Trophoblast cell (in vitro differentiated cells and primary cell): ENCODE measurements around the gene GCC1.
A peak's percentile ranks its signal among the peaks of the same experiment; 100 is the strongest.

Experiments
- DNase-seq, 2 donors: peaks; one replicate each; pipeline ENCODE4 v3.0.0-alpha.2; 2016
- H2AFZ ChIP-seq: 2 replicates; pipeline ENCODE4 v1.6.1; 2013; ENCODE audit warnings: low read length, moderate library complexity, mild to moderate bottlenecking; ENCODE audit not compliant: insufficient read depth, poor library complexity
- H2AK5ac ChIP-seq: 2 replicates; pipeline ENCODE4 v1.6.1; 2013; ENCODE audit warnings: mild to moderate bottlenecking, low read length
- H2BK120ac ChIP-seq: 2 replicates; pipeline ENCODE4 v1.6.1; 2013; ENCODE audit warnings: low read length, mild to moderate bottlenecking, moderate library complexity; ENCODE audit not compliant: insufficient read depth, poor library complexity
- H2BK12ac ChIP-seq: 2 replicates; pipeline ENCODE4 v1.6.1; 2013; ENCODE audit warnings: mild to moderate bottlenecking, low read length, moderate library complexity
- H2BK5ac ChIP-seq: 2 replicates; pipeline ENCODE4 v1.6.1; 2013; ENCODE audit warnings: low read length, low read depth, moderate library complexity, mild to moderate bottlenecking; ENCODE audit not compliant: poor library complexity
- H3K14ac ChIP-seq: 2 replicates; pipeline ENCODE4 v1.6.1; 2013; ENCODE audit warnings: mild to moderate bottlenecking, low read length
- H3K18ac ChIP-seq: 2 replicates; pipeline ENCODE4 v1.6.1; 2013; ENCODE audit warnings: mild to moderate bottlenecking, low read length
- H3K23ac ChIP-seq: 2 replicates; pipeline ENCODE4 v1.6.1; 2013; ENCODE audit warnings: low read length
- H3K27ac ChIP-seq: 2 replicates; pipeline ENCODE4 v1.5.1; 2013; ENCODE audit warnings: low read depth, mild to moderate bottlenecking, inconsistent platforms, low read length, moderate library complexity
- H3K27me3 ChIP-seq: 2 replicates; pipeline ENCODE4 v1.6.1; 2013; ENCODE audit warnings: inconsistent platforms, mild to moderate bottlenecking, low read length, moderate library complexity; ENCODE audit not compliant: insufficient read depth
- H3K36me3 ChIP-seq, 2 experiments: 1 replicate in 1 of 2; 2 replicates in 1 of 2; pipeline ENCODE4 v1.6.1; 2013; ENCODE audit warnings: low read length in 2 of 2, mild to moderate bottlenecking in 2 of 2, moderate library complexity in 1 of 2; ENCODE audit not compliant: insufficient read depth in 2 of 2, control insufficient read depth in 1 of 2
- H3K4ac ChIP-seq: 2 replicates; pipeline ENCODE4 v1.6.1; 2013; ENCODE audit warnings: low read depth, mild to moderate bottlenecking, low read length, moderate library complexity
- H3K4me1 ChIP-seq, 2 experiments: 1 replicate in 1 of 2; 2 replicates in 1 of 2; pipeline ENCODE4 v1.6.1; 2013; ENCODE audit warnings: low read length in 2 of 2, mild to moderate bottlenecking in 2 of 2, moderate library complexity in 1 of 2; ENCODE audit not compliant: insufficient read depth in 2 of 2, control insufficient read depth in 1 of 2
- H3K4me2 ChIP-seq: 2 replicates; pipeline ENCODE4 v1.6.1; 2013; ENCODE audit warnings: inconsistent platforms, mild to moderate bottlenecking, low read length, moderate library complexity
- H3K4me3 ChIP-seq: 2 replicates; pipeline ENCODE4 v1.5.1; 2013; ENCODE audit warnings: mild to moderate bottlenecking, low read depth, low read length, inconsistent platforms
- H3K79me1 ChIP-seq: one replicate; pipeline ENCODE4 v1.6.1; 2013; ENCODE audit warnings: low read length
- H3K79me2 ChIP-seq: 2 replicates; pipeline ENCODE4 v1.6.1; 2013; ENCODE audit warnings: low read length, mild to moderate bottlenecking; ENCODE audit not compliant: control insufficient read depth, insufficient read depth, poor library complexity
- H3K9ac ChIP-seq: 2 replicates; pipeline ENCODE4 v1.6.1; 2013; ENCODE audit warnings: mild to moderate bottlenecking, low read length
- H3K9me3 ChIP-seq: 2 replicates; pipeline ENCODE4 v1.6.1; 2013; ENCODE audit warnings: low read depth, mild to moderate bottlenecking, control low read depth, inconsistent platforms, low read length; ENCODE audit not compliant: insufficient read depth
- H4K12ac ChIP-seq: 2 replicates; pipeline ENCODE4 v1.6.1; 2013; ENCODE audit warnings: low read depth, mild to moderate bottlenecking, low read length, moderate library complexity
- H4K8ac ChIP-seq: 2 replicates; pipeline ENCODE4 v1.6.1; 2013; ENCODE audit warnings: low read depth, mild to moderate bottlenecking, low read length, moderate library complexity
- H4K91ac ChIP-seq: one replicate; pipeline ENCODE4 v1.6.1; 2013; ENCODE audit warnings: low read depth, mild to moderate bottlenecking, low read length, moderate library complexity
- WGBS: extraction: QIAGEN DNeasy Blood & Tissue Kit; methylation state at CpG from one replicate; pipeline ENCODE4 v1.1.7; 2013; ENCODE audit warnings: missing lambda C conversion rate; ENCODE audit not compliant: insufficient read length, insufficient coverage; ENCODE audit errors: extremely low coverage; 5-methylcytosine and 5-hydroxymethylcytosine counted together

GCC1 gene

GRCh38 chr7:127535546-127536393, 49.6 kb downstream of the GCC1 start:
- H3K4me1 ChIP-seq = no peaks in the 10 kb centered on the region
- no peak overlapping the region for H3K14ac ChIP-seq
- H3K4me3 ChIP-seq = no peak overlapping the region
- no peak for DNase-seq
- no peaks in the 10 kb centered on the region for H3K9me3 ChIP-seq
- no peak overlapping the region for H3K4ac ChIP-seq
- no peak overlapping the region for H3K9ac ChIP-seq
- no peak overlapping the region for H2BK5ac ChIP-seq
- no CpG with 5 or more reads among the region's 11 CpGs for WGBS
- no peak overlapping the region for H2AK5ac ChIP-seq
- H4K8ac ChIP-seq = no peak overlapping the region
- no peak overlapping the region for H2BK120ac ChIP-seq
- no peak overlapping the region for H2BK12ac ChIP-seq
- no peak overlapping the region for H4K91ac ChIP-seq
- H3K36me3 ChIP-seq = no peaks in the 10 kb centered on the region
- H3K18ac ChIP-seq = no peak overlapping the region
- no peak overlapping the region for H3K27ac ChIP-seq
- H3K4me2 ChIP-seq = no peak overlapping the region
- H2AFZ ChIP-seq = no peak overlapping the region
- H4K12ac ChIP-seq = no peak overlapping the region
- no peaks in the 10 kb centered on the region for H3K27me3 ChIP-seq
- no peaks in the 10 kb centered on the region for H3K79me1 ChIP-seq
- no peaks in the 10 kb centered on the region for H3K79me2 ChIP-seq
- no peak overlapping the region for H3K23ac ChIP-seq

GRCh38 chr7:127534636-127535035, 50.8 kb downstream of the GCC1 start:
- no peak for DNase-seq
- H2BK12ac ChIP-seq = no peak overlapping the region
- H2AK5ac ChIP-seq = no peak overlapping the region
- H3K18ac ChIP-seq = no peak overlapping the region
- H2AFZ ChIP-seq = no peak overlapping the region
- no peaks in the 10 kb centered on the region for H3K79me2 ChIP-seq
- no peak overlapping the region for H2BK5ac ChIP-seq
- H3K9me3 ChIP-seq = no peaks in the 10 kb centered on the region
- H3K79me1 ChIP-seq = no peaks in the 10 kb centered on the region
- no peak overlapping the region for H3K9ac ChIP-seq
- no peak overlapping the region for H2BK120ac ChIP-seq
- no peaks in the 10 kb centered on the region for H3K4me1 ChIP-seq
- no peaks in the 10 kb centered on the region for H3K36me3 ChIP-seq
- H3K4me2 ChIP-seq = no peak overlapping the region
- H4K8ac ChIP-seq = no peak overlapping the region
- no peak overlapping the region for H3K4me3 ChIP-seq
- H3K23ac ChIP-seq = no peak overlapping the region
- no peak overlapping the region for H3K27ac ChIP-seq
- no peak overlapping the region for H3K14ac ChIP-seq
- H4K91ac ChIP-seq = no peak overlapping the region
- WGBS = no CpG with 5 or more reads among the region's 5 CpGs
- H3K27me3 ChIP-seq = no peaks in the 10 kb centered on the region
- no peak overlapping the region for H4K12ac ChIP-seq
- H3K4ac ChIP-seq = no peak overlapping the region

- no peak overlapping the region for H2BK120ac ChIP-seq
- H3K27ac ChIP-seq = no peak overlapping the region
- no peak overlapping the region for H4K8ac ChIP-seq
- peak in 1 of 2 donors; percentile 77 for DNase-seq
- H2AFZ ChIP-seq = no peak overlapping the region
- H4K12ac ChIP-seq = no peak overlapping the region
- H3K4me1 ChIP-seq = no peaks in the 10 kb centered on the region
- H3K79me1 ChIP-seq = no peaks in the 10 kb centered on the region
- no peak overlapping the region for H2AK5ac ChIP-seq
- no peaks in the 10 kb centered on the region for H3K9me3 ChIP-seq
- no peak overlapping the region for H3K4ac ChIP-seq
- H3K4me2 ChIP-seq = no peak overlapping the region
- no peaks in the 10 kb centered on the region for H3K36me3 ChIP-seq
- no peaks in the 10 kb centered on the region for H3K27me3 ChIP-seq
- no peak overlapping the region for H3K23ac ChIP-seq
- no peak overlapping the region for H3K14ac ChIP-seq
- no peaks in the 10 kb centered on the region for H3K79me2 ChIP-seq
- no peak overlapping the region for H3K9ac ChIP-seq
- no peak overlapping the region for H2BK12ac ChIP-seq
- H2BK5ac ChIP-seq = no peak overlapping the region
- no peak overlapping the region for H3K4me3 ChIP-seq
- H4K91ac ChIP-seq = no peak overlapping the region
- H3K18ac ChIP-seq = no peak overlapping the region
These were observed 52.7 kb downstream of the GCC1 start for GRCh38 chr7:127532736-127533135.

GRCh38 chr7:127532151-127532550, 53.2 kb downstream of the GCC1 start:
- Histone ChIP-seq H3K79me1 (no peaks in the 10 kb centered on the region), H3K23ac (no peak overlapping the region), H4K91ac (no peak overlapping the region), H3K14ac (no peak overlapping the region), H3K9me3 (no peaks in the 10 kb centered on the region), H3K27ac (no peak overlapping the region), H3K4me1 (no peaks in the 10 kb centered on the region), H3K36me3 (no peaks in the 10 kb centered on the region), H3K4me3 (no peak overlapping the region), H3K27me3 (no peaks in the 10 kb centered on the region), H2AK5ac (no peak overlapping the region), H3K18ac (no peak overlapping the region), H2BK120ac (no peak overlapping the region), H3K9ac (no peak overlapping the region), H3K4me2 (no peak overlapping the region), H4K8ac (no peak overlapping the region), H4K12ac (no peak overlapping the region), H3K79me2 (no peaks in the 10 kb centered on the region), H2BK12ac (no peak overlapping the region), H2BK5ac (no peak overlapping the region), H2AFZ (no peak overlapping the region), H3K4ac (no peak overlapping the region)
- no peak for DNase-seq
- WGBS = no CpG with 5 or more reads among the region's 2 CpGs
